GM18499 (cell line): Measurements from ENCODE around the gene KCNS1.
"Not testable (repeated sequence)": the region's sequence is repeated elsewhere in the genome, so short reads cannot be mapped to it uniquely, and the experiment has no call there.

Experiments
- ATAC-seq: cut with Tn5 transposase; IDR thresholded peaks from one replicate; pipeline ENCODE4 v1.9.1; 2021; ENCODE audit warnings: moderate number of reproducible peaks; ENCODE audit not compliant: insufficient read depth, unreplicated experiment

KCNS1 gene

GRCh38 chr20:45082468-45082867, 18.5 kb downstream of the KCNS1 start:
- ATAC-seq = no peak

DNA sequence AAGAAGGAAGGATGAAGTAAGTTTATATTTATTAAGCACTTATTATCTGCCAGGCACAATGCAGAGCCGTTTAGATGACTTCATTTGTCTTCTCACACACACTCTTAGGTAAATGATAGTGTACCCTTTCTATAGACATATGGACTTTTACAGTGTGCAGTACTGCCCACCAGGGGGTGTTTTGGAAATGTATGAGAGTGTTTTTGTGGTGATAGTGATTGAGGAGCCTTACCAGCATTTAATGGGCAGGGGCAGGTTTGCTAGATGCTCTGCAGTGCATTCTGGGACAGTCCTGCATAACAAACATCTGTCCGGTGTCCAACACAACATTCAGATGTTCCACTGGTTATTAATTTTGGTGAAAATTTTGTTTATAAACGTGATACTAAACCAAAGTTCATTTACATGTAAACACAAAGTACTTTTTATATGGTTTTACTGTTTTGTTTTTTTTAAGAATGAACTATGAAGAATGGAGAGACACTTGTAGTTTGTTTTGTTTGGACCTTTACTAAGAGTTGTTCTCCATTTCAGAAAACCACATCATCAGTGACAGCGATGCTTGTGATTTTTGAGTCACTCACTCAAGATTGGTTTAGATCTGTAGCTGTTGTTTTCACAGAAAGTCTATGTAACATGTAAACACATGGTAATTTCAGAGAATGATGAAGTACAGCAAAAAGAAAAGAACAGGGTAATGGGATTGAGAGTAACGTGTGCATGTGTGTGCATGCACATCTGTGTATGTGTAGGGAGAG, 19.9 kb downstream of the KCNS1 start:
- ATAC-seq = no peak

DNA sequence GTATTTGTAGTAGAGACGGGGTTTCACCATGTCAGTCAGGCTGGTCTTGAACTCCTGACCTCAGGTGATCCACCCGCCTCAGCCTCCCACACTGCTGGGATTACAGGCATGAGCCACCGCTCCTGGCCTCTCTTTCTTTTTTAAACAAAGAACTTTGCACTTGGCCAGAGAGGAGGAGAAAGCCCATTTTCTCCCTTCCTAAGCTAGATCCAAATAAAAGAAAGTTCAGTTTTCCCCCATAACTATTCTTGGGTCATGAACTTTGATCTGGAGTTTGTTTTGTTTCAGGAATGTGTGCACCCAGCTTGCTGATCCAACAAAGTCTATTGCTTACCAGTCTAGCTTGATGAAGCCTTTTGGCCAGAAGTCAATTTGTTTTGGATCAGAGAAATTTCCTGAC, 23.4 kb downstream of the KCNS1 start:
- ATAC-seq = no peak

DNA sequence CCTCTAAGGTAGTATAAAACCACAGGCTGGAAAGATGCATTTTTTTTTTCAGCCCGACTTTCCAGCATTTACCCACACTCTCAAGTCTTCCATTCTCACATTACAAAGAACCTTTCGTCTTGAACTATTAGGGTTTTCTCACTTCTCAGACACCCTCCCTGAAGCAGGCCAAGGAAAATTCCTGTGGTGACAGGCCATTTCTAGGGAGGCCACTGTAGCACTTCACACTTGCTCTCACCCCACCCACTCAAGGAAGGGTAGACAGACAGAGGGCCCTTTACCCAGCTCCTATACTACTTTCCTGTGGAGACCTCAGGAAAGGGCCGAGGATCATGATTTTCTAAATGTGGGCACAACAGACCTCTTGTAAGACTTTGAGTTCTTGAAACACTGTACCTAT, 27.7 kb downstream of the KCNS1 start:
- ATAC-seq = no peak

- ATAC-seq = no peak
Observed at GRCh38 chr20:45072066-45072465, 28.9 kb downstream of the KCNS1 start.

DNA sequence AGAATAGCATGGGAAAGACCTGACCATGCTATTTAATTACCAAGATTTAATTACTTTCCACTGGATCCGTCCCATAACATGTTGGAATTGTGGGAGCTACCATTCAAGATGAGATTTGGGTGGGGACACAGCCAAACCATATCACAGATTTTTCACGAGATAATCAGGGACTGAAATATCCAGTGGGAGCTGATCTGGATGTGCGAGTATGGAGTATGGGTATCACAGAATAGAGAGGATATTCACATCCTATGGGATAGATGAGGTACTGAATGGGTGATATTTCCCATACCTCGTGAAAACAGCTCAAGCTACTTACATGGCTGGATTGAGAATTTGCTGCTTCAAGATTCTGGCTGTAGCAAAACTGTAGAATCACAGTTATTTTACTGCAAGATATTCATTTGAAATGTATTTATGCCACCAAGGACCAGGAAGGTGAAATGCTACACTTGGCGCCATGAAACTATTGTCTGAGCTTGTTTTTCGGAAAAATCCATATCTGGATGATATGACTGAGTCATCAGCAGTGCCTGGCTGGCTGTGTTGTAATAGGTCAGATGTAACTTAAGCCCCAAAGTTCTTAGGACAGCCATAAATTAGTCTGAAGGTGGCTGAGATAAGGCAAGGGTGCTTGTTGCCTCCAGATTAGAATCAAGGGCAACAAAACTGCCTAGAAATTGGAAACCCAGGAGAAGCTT, 29.8 kb downstream of the KCNS1 start:
- ATAC-seq = no peak

DNA sequence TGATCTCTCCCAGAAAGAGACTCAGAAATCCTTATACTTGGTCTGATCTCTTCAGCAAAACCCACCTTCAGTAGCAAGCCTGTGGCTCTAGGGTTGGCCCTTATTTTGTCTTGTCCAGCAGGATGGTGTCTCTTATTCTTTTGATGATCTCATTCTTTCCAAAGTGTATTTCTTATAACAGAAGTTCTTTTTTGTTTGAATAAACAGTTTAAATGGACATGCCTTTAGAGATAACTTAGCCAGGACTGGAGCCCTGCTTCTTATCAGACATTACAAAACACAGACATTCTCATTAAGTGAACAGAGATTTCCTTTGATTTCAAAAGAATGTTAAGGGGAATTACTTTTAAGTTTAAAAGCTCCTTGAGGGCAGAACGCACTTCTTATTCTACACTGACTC, 31.7 kb downstream of the KCNS1 start:
- no peak for ATAC-seq

DNA sequence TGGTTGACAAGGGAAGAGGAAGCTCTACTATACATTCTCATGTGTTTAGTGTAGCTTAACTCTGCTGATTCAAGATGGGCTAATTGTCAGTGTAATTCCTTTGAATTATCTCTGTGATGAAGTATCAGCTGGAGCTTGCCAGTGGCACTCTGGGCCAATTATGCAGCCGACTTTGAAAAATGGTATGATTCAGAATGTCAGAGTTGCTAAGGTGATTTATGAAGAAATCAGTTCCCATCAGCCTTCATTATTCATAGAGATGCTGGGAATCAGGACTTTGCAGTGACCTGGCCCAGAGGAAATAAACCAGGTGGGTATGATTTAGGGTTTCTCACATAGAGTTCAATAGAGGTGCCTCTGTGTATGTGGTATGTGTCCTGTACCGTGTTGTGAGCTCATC, 33.4 kb downstream of the KCNS1 start:
- ATAC-seq = no peak

DNA sequence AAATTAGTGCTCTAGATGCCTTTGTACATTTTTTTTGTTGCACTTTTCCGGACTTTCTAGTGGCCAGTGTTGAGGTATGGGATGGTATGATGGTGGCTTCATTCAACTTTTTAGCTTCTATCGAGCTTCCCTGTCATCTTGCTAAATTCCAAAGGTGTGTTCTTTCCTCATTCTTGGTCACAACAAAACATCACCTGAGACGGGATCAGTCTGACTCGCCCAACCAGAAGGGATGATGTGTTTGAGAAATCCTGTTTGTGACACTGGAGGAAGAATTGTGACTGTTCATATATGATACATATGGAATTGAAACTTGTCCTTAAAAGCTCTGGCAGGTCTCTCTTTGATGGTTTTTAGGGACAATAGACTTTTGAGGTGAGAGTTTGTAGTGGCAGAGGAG, 33.8 kb downstream of the KCNS1 start:
- no peak for ATAC-seq

DNA sequence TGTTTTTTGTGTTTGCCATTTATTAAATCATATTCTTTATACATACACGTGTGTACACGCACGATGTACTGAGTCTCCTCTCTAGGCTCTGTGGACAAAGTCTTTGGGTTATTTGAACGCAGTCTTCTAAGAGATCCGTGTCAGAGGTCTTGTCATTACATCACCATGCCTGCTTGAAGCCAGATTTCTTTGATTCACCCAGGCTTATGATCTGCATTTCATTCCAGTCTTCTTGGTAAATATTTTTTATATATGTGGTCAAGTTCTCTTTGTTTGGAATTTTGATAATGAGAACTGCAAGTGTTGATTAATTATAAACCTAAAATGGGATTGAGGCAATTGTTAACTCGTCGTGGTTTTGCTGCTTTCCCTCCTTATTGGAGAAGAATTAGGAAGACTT, 34.6 kb downstream of the KCNS1 start:
- no peak for ATAC-seq

- no peak for ATAC-seq
Observed at GRCh38 chr20:45064812-45065211, 36.1 kb downstream of the KCNS1 start.

GRCh38 chr20:45063107-45063506, 37.8 kb downstream of the KCNS1 start:
- ATAC-seq = not testable (repeated sequence)

GRCh38 chr20:45061244-45061643, 39.7 kb downstream of the KCNS1 start:
- ATAC-seq = no peak

- ATAC-seq = no peak
Observed at GRCh38 chr20:45060294-45060693, 40.6 kb downstream of the KCNS1 start.

- no peak for ATAC-seq
Observed at GRCh38 chr20:45059022-45059728, 41.8 kb downstream of the KCNS1 start.

GRCh38 chr20:45058168-45058850, 42.6 kb downstream of the KCNS1 start:
- ATAC-seq = no peak

GRCh38 chr20:45056473-45057173, 44.3 kb downstream of the KCNS1 start:
- no peak for ATAC-seq

- no peak for ATAC-seq
Observed at GRCh38 chr20:45055056-45055455, 45.9 kb downstream of the KCNS1 start.

- ATAC-seq = no peak
Observed at GRCh38 chr20:45053430-45054351, 47.2 kb downstream of the KCNS1 start.
